GM19438 (cell line): ENCODE results near the gene RHPN2.
"Not testable (repeated sequence)": the region's sequence is repeated elsewhere in the genome, so short reads cannot be mapped to it uniquely, and the experiment has no call there.

Experiments
- ATAC-seq: cut with Tn5 transposase; IDR thresholded peaks from one replicate; pipeline ENCODE4 v1.9.1; 2021; ENCODE audit warnings: low read depth; ENCODE audit not compliant: unreplicated experiment

Gene RHPN2

DNA sequence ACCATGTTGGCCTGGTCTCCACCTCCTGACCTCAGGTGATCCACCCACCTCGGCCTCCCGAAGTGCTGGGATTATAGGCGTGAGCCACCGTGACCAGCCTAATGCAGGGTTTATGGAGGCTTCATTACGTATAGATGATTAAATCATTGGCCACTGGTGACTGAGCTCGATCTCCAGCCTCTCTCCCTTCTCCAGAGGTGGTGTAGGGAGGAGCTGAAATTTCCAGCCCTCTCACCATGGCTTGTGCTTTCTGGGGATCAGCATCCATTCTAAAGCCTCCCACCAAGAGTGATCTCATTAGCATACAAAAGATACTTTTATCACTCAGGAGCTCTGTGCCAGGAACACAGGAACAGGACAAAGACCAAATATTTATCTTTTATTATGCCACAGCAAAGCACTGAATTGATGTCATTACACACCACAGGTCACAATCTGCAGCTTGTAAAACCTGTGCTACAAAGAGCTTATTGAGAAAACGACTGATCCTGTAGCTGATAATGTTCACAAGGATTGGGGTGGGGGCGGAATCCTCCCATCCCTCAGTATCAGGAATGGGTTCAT lies 32.4 kb downstream of the RHPN2 start:
- no peak for ATAC-seq

DNA sequence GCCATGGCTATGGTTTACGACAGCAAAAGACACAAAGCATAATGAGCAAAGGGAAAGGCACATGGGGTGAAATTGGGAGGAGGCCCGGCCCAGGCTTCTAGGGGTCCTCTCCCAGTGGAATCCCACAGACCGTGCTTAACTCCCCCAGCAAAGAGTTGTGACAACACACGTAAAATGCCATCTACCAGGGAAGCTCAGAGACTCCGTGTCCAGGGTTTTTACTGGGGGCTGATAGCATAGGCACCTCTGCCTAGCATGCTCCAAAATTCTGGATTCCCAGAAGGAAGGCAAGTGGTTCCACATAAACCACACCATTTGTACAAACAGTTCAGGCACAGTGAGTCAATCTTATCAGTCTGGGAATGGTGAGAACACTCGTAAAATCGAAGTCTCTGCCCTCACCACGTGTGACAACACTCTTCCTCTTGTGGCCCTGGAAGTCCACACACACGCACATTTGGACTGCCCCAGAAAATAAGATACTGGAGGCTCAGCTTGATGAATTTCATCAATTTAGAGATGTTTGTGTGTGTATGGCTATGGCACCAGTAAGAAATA lies 34.9 kb downstream of the RHPN2 start:
- no peak for ATAC-seq

DNA sequence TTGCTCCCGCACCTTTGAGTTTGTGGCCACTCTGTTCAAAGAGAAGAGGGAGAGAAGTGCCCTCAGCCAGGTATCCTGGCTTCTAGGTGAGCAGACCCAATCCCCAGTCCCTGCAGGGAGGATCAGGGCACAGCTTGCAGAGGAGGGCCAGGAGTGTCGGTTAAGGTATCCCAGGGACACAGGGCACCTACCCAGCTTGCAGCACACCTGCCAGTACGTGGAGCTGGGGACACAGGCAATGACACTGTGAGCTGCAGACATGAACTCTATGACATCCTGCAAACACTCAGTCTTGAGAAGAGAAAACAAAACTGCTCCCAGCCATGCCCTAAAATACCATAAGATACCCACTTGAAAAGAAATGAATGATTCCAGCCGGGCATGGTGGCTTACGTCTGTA lies 38.1 kb downstream of the RHPN2 start:
- not testable (repeated sequence) for ATAC-seq

DNA sequence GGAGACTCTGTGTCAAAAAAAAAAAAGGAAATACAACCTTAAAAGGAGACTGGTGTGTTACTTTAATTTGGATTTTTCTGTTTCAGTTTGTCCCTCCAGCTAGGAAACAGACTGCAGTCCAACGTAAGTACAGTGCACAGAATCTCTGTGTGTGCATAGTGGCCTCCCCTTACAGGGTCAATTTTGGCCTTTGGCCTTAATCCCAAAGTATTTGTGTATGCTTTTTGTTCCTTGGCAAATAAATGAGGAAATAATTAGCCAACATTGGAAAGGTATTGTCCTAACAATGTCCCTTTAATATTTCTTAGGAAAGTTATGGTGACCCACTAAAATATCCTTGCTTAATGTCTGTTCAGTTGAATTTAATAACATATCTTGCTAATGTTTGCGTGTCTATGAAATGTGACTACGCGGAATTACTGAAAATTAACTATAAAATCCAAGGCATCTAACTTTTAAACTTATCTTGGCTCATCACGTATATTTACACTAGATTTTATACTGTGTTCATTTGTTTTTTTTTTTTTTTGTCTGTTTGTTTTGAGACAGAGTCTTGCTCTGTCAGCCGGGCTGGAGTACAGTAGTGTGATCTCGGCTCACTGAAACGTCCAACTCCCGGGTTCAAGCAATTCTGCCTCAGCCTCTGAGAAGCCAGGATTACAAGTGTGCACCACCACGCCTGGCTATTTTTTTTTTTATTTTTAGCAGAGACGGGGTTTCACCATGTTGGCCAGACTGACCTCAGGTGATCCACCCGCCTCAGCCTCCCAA lies 39.0 kb downstream of the RHPN2 start:
- ATAC-seq = not testable (repeated sequence)

DNA sequence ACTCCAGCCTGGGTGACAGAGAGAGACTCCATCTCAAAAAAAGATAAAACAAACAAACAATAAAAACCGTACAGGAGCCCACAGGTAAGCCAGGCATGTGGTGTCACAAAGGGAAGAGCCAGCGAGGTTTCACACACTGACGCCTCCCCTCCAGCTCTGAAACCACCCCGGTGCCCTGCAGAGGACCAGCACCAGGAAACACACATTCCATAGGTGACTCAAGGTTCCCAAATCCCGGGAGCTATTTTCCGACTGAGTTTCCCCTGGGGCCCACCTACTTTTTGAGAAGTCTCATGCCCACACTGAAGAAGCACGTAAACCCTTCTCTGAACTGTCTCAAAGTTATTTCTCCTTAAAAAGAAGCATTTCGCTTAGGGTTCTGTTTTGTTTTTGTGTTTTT lies 40.3 kb downstream of the RHPN2 start:
- ATAC-seq = no peak

DNA sequence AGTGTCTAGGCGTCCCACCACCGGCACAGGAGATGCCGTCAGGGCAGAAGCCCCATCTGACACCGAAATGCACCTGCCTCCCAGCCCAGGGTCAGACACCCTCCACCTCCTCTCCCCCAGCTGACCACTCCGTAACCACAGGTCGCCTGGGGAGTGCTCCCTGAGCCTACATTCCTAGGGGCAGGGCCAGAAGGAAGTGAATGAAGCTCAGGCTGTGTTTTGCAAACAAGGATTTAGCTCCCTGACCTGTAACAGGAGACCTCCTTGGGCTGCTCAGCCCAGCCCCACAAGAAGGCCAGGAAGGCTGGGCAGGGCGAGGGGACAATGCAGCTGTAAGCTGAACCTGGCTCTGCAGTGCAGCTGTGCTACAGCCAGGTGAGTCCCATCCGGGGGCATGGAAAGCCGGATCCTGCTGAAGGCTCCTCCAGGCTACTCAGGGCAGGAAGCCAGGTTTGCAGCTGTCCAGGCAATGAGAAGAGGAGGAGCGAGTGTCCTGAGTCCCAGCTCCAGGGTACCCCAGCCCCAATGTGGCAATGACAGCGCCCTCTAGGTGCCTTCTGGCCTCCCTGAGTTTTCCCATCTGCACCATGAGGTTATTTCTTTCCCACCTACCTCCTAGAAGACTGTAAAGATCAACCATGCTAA lies 42.1 kb downstream of the RHPN2 start:
- no peak for ATAC-seq

DNA sequence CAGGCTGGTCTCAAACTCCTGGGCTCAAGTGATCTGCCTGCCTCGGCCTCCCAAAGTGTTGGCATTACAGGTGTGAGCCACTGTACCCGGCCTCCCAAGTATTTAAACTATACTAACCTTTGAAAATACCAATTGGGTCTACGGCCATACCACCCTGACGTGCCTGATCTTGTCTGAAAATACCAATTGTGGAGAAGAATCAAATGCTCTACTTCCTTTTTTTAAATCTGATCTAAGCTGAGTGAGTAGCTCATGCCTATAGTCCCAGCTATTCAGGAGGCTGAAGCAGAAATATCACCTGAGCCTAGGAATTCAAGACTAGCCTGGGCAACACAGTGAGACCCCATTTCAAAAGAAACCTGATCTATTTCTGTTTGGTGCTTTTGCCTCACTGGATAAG lies 53.8 kb downstream of the RHPN2 start:
- ATAC-seq = not testable (repeated sequence)

DNA sequence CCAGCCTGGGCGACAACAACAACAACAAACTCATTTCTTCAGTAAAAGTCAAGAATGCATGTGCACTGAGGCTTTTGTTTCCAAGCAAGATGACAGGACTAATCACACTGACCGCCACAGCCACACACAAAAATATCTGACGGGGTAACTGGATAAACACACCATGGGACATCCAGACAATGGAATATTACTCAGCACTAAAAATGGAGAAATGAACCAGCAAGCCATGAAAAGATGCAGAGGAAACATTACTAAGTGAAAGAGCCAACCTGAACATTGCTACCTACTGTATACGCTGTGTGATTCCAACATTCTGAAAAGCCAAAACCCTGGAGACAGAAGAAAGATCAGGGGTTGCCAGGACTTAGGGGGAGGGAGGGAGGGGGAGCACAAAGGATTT lies 56.0 kb downstream of the RHPN2 start:
- ATAC-seq = no peak

DNA sequence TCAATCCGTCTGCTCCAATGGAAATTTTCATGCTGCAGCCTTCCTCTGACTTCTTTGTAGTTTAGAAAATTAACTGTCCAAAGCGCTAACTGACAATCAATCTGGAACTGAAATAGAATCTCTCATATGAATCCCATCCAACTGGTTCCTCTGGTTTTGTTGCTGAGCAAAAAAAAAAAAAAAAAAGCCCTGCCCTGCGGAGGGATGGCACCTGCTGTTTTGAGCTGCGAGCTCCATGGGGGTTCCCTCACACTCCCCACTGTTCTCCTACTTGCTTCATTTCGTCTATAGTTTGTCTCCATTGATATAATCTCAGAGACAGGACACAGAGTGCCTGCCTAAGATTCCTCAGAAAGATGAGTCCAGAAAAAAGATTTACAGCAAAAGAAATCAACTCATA lies 59.2 kb downstream of the RHPN2 start:
- ATAC-seq = no peak

DNA sequence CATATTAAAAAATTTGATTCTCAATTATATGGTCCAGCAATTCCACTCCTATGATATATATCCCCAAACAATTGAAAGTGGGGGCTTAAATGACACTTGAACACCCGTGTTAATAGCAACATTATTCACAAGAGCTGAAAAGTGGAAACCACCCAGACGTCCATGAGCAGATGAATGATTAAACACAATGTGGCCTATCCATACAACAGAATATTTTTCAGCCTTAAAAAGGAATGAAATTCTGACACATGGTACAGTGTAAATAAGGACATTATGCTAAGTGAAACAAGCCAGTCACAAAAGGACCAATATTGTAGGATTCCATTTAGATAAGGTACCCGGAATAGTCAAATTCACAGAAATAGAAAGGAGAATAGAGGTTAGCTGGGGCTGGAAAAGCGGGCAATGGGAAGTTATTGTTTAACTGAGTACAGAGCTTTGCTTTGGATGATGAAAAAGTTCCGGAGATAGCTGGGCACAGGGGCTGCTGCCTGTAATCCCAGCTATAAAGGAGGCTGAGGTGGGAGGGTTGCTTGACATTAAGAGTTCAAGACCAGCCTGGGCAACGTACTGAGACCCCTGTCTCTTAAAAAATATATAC lies 61.2 kb downstream of the RHPN2 start:
- not testable (repeated sequence) for ATAC-seq

DNA sequence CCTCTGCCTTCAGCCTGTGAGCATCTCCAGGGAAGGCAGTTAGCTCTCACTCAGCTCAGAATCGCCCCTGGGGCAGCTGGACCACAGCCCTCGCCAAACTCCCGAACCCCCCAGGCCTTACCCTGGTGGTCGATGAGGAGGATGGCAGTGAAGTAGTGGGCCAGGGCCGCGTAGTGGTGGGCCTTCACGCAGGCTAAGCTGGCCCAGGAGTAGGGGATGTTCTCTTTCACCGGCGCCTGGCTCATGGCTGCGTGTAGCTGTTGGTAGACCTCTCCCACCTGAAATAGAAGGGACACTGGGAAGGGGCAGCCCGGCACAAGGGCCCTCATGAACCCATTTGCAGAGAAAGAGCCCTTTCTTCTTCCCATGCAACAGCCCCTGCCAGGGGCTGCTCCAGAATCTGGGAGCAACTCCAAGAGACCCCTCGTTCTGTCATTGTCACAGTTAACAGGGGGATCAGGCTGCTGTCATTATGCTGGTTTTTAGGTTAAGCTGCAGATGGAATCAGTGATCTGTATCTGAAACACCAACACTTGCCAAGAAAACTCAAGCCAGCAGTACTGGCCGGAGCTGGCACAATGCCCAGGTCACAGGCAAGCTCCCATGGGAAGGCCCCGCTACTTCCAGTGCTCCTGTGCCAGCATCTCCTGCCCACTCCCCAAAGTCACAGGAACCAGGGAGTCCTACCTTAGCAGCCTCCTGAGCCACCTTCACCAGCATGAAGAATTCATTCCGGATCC lies 62.4 kb downstream of the RHPN2 start:
- ATAC-seq = not testable (repeated sequence)

DNA sequence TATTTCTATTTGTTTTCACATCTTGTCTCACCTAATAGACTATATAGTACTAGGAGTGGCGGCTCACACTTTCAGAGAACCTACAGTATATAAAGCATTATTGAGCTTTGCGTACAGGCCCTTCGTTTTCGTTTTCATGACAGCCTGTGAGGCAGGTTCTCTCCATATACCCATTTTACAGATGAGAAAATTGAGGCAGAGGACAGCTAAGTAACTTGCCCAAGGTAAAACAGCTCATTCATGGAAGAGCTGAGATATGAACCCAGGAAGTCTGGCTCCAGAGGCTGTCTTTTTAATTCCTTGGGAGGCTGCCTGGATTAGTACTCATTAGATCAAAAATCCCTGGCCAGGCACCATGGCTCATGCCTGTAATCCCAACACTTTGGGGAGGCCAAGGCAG lies 63.8 kb downstream of the RHPN2 start:
- ATAC-seq = no peak

DNA sequence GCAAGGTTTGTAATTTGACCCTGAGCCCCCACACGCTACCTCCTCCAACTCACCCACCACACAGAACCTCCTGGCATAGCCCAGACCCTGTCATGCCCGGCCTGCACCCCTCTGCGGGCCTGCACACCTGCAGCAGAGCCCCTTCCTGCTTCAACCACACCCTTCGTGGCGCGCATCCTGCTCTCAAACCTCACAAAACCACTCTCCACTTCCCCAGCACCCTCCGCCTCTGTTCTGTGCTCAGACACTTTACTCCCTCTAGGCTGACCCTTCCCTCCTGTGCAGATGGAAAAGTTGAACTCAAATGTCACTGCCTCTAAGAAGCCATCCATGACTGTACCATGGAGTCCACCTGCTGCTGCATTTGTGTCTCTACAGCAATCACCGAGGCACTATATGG lies 64.2 kb downstream of the RHPN2 start:
- no peak for ATAC-seq

DNA sequence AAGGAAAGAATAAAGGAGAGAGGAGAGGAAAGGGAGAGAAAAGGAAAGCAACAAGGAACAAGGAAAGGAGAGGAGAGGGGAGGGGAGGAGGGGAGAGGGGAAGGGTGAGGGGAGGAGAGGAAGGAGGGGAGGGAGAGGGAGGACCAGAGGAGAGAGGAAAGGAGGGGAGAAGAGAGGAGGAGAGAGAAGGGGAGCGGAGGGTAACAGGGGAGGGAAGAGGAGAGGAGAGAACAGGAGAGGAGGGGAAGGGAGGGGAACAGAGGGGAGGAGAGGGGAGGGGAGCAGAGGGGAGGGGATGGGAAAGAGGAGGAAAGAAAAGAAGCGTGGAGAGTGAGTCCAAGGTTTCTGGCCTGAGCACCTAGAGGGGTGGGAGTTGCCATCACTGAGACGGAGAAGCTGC lies 66.0 kb downstream of the RHPN2 start:
- no peak for ATAC-seq

DNA sequence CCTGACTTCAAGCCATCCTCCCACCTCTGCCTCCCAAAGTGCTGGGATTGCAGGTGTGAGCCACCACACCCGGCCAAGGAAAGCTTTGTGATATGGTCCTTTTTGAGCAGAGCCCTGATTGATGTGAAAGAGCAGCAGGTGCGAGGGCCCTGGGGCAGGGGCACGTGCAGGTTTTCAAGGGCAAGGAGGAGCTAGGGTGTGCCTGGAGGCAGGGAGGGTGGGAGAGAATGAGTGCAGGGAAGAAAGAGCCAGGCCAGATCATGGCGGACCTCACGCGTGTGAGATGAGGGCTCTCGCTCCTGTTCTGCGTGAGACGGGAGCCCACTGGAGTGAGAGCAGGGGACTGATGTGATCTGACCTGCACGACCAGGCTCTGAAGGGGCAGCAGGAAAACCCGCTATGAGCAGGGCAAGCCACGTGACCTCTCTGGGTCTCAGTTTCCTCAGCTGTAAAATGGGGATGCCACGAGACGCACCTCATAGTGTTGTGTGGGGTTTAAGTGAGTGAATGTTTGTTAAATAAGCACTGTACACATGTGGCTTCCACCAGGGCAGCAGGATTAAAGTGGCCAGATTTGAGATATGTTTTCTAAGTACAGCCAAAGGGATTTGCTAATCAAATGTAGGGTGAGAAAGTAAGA lies 66.9 kb downstream of the RHPN2 start:
- no peak for ATAC-seq

DNA sequence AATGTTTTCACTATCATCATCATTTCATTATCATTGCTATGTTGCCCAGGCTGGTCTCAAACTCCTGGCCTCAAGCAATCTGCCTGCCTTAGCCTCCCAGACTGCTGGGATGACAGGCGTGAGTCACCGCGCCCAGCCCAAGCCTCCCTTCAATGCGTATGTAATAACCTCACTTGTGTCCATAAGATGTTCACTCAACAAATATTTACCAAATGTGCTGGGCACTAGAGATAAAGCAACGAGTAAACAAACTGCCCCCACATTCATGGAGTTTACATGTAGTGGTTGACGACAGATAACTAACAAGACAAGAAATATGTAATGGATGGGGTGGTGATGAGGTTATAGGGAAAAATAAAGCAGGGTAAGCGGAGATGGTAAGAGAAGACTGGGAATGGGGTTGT lies 67.6 kb downstream of the RHPN2 start:
- ATAC-seq = not testable (repeated sequence)

DNA sequence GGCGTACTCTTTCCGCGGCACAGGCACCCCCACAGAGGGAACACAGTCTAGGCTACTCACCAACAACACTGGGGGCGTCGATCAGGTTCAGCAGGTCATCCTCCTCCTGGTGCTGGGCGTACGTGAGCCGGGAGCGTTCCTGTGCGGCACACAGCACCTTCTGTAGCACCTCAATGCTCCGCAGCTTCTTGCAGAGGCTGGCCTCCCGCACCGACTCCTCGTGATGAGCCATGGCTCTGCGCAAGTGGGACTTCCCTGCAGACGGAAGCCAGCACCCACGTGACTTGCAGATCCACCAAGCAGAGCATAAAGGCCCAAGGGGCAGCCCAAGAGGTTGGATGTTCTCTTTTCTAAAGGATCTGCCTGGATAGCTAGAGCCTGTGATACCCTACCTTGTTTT lies 68.7 kb downstream of the RHPN2 start:
- not testable (repeated sequence) for ATAC-seq

DNA sequence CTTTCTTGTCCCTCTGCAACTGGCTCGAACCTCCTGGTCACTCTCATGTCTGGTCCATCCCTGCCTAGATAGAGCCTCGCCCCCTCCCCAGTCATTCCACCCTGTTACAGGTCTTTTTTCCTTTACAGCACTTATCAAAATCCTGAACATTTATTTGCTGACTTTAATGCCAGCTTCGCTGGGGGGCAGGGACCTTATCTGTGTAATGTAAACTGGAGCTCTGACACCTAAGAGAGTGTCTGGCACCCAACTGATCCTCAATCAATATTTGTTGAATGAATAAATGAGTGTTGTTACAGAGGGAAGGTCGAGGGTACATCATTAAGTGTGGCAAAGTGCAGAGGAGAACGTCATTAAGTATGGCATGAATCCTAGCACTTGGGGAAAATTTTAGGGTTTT lies 76.0 kb downstream of the RHPN2 start:
- ATAC-seq = no peak

DNA sequence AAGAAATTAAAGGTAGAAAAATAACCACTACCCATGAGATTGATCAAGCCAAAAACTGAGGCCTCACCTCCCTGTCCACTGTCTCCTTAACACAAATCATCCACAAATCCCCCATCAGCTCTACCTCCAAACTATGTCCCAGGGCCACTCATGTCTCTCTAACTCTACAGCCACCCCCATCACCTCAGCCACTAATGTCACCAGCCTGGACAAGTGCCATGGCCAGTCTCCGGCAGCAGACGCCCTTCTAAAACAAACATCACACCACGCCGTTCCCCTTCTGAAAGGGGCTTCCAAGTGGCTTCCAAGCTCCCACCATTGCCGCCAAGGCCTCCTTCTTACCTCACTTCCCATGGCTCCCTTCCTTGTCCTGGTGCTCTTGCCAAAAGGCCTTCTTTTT lies 76.4 kb downstream of the RHPN2 start:
- ATAC-seq = not testable (repeated sequence)

DNA sequence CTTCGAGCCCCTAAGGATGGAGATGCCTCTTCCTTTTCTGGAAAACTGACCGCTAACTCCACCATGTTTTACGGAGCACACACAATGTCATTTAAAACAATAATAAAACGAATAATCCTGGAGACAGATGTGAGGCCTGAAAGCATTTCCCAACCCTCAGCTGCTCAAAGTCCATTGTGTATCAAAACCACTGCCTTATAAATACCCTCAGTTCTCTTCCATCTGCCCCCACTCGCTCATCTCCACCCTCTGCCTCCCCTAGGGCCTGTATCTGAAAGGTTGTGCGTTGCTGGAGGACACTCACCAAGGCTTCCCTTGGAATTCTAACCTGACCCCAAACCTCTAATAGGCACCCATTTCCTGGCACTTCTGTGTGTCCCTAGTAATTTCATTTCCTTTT lies 82.2 kb downstream of the RHPN2 start:
- not testable (repeated sequence) for ATAC-seq
